Measurements from ENCODE around the gene TNFRSF21.
A peak's percentile ranks its signal among the peaks of the same experiment; 100 is the strongest.

- TF ChIP-seq, protein P1, sequence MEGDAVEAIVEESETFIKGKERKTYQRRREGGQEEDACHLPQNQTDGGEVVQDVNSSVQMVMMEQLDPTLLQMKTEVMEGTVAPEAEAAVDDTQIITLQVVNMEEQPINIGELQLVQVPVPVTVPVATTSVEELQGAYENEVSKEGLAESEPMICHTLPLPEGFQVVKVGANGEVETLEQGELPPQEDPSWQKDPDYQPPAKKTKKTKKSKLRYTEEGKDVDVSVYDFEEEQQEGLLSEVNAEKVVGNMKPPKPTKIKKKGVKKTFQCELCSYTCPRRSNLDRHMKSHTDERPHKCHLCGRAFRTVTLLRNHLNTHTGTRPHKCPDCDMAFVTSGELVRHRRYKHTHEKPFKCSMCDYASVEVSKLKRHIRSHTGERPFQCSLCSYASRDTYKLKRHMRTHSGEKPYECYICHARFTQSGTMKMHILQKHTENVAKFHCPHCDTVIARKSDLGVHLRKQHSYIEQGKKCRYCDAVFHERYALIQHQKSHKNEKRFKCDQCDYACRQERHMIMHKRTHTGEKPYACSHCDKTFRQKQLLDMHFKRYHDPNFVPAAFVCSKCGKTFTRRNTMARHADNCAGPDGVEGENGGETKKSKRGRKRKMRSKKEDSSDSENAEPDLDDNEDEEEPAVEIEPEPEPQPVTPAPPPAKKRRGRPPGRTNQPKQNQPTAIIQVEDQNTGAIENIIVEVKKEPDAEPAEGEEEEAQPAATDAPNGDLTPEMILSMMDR (IDR thresholded peaks at IDR 0.05) = peak; percentile 88 to 98 (median 96)
- TF ChIP-seq POLR2A (IDR thresholded peaks at IDR 0.05) = peak in 1 of 2 donors; percentile 75
Observed at GRCh38 chr6:47309291-47310130, at the start of gene TNFRSF21.

Data from heart left ventricle (tissue), 13 donors.